Inflammatory macrophage treated with lipopolysaccharide for 4 hours (primary cell): ENCODE results near the gene GTF2F2.
"Not testable (repeated sequence)": the region's sequence is repeated elsewhere in the genome, so short reads cannot be mapped to it uniquely, and the experiment has no call there.

Source experiments
- DNase-seq: peaks from one replicate; pipeline ENCODE4 v3.0.0-alpha.2; 2020

GTF2F2 gene

GRCh38 chr13:45257638-45258333 is 137.5 kb downstream of the GTF2F2 start:
- peak; percentile 48 for DNase-seq

GRCh38 chr13:45258334-45258675 is 138.0 kb downstream of the GTF2F2 start:
- no peak for DNase-seq

- no peak for DNase-seq
Observed at GRCh38 chr13:45267215-45267614, 146.9 kb downstream of the GTF2F2 start.

- DNase-seq = no peak
Observed at GRCh38 chr13:45269204-45269603, 148.9 kb downstream of the GTF2F2 start.

- peak; percentile 64 for DNase-seq
Observed at GRCh38 chr13:45276913-45277312, 156.6 kb downstream of the GTF2F2 start.

- no peak for DNase-seq
Observed at GRCh38 chr13:45278096-45278645, 157.9 kb downstream of the GTF2F2 start.

GRCh38 chr13:45280011-45280410 is 159.7 kb downstream of the GTF2F2 start:
- peak; percentile 69 for DNase-seq

- peak; percentile 71 for DNase-seq
Observed at GRCh38 chr13:45280751-45281634, 160.7 kb downstream of the GTF2F2 start.

GRCh38 chr13:45282994-45283393 is 162.7 kb downstream of the GTF2F2 start:
- no peak for DNase-seq

- no peak for DNase-seq
Observed at GRCh38 chr13:45289936-45290563, 169.7 kb downstream of the GTF2F2 start.

- no peak for DNase-seq
Observed at GRCh38 chr13:45292176-45292575, 171.9 kb downstream of the GTF2F2 start.

GRCh38 chr13:45295536-45295935 is 175.2 kb downstream of the GTF2F2 start:
- no peak for DNase-seq

- DNase-seq = no peak
Observed at GRCh38 chr13:45296259-45296658, 175.9 kb downstream of the GTF2F2 start.

GRCh38 chr13:45297456-45298205 is 177.3 kb downstream of the GTF2F2 start:
- peak; percentile 26 for DNase-seq

- DNase-seq = no peak
Observed at GRCh38 chr13:45298206-45298505, 177.8 kb downstream of the GTF2F2 start.

GRCh38 chr13:45298550-45298949 is 178.2 kb downstream of the GTF2F2 start:
- not testable (repeated sequence) for DNase-seq

- no peak for DNase-seq
Observed at GRCh38 chr13:45299194-45299593, 178.9 kb downstream of the GTF2F2 start.

GRCh38 chr13:45300190-45300985 is 180.1 kb downstream of the GTF2F2 start:
- no peak for DNase-seq

- DNase-seq = no peak
Observed at GRCh38 chr13:45301263-45301662, 181.0 kb downstream of the GTF2F2 start.

- DNase-seq = no peak
Observed at GRCh38 chr13:45302507-45302906, 182.2 kb downstream of the GTF2F2 start.

GRCh38 chr13:45303026-45303425 is 182.7 kb downstream of the GTF2F2 start:
- DNase-seq = no peak

GRCh38 chr13:45303866-45304265 is 183.6 kb downstream of the GTF2F2 start:
- no peak for DNase-seq
